GM18502 (cell line): Measurements from ENCODE around the gene RPS6KC1.
"Not testable (repeated sequence)": the region's sequence is repeated elsewhere in the genome, so short reads cannot be mapped to it uniquely, and the experiment has no call there.

Source experiments
- ATAC-seq: cut with Tn5 transposase; IDR thresholded peaks from one replicate; pipeline ENCODE4 v1.9.1; 2021; ENCODE audit warnings: mild to moderate bottlenecking; ENCODE audit not compliant: unreplicated experiment, poor library complexity

The RPS6KC1 gene

DNA sequence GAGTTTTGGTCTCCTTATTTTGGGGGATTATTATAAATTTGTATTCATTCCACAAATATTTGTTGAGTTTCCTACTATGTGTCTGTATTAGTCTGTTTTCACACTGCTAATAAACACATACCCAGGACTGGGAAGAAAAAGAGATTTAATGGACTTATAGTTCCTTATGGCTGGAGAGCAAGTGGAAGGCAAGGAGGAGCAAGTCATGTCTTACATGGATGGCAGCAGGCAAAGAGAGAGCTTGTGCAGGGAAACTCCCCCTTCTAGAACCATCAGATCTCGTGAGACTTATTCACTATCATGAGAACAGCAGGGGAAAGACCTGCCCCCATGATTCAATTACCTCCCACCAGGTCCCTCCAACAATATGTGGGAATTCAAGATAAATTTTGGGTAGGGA is 267.4 kb downstream of the RPS6KC1 start:
- not testable (repeated sequence) for ATAC-seq

DNA sequence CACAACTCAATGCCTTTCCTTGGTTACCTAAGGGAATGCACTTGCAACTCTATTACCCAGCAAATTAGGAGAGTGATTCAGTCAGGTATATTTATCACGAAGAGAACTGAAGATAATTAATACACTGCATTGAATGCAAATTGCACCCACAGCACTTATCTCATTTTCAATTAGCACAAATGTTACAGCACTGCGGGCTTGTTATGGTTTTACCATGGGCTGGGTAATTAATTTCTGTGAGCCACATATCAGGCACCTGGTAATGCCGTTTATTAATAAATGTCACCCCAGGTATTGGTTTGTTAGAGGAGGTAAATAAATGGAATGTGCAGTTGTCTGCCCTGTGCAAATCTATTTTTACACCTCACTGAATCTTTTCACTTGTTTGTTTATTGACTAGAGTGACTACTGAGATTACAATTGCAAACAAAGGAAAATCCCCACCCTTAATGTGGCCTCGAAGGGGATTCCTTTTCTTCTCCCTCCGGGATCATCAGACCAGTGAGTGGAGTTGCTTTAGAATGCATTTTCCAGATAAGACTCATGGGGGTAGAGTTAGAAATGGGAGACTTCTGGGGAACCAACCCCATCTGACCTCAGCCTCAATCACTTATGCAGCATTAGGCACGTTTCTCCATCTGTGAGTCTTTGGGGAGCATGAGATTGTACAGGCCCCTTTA is 269.3 kb downstream of the RPS6KC1 start:
- no peak for ATAC-seq
